ENCODE results near the gene SMARCA1.

- no peak for TF ChIP-seq CTCF (conservative IDR thresholded peaks at IDR 0.05; ENCODE audit: low read length)
- TF ChIP-seq EZH2phosphoT487 (IDR thresholded peaks at IDR 0.05; ENCODE audit: borderline replicate concordance, low read depth, low read length), result no peak
Measured at GRCh38 chrX:129524250-129524850, 1.1 kb upstream of the SMARCA1 start.

All from OCI-LY7 (cell line).